DND-41 (cell line): Measurements from ENCODE around the gene NOL4L.

Experiments used
- EZH2 ChIP-seq: IDR thresholded peaks from 3 replicates; pipeline ENCODE4 v1.6.1; 2012; ENCODE audit warnings: borderline replicate concordance, low read depth, mild to moderate bottlenecking, moderate library complexity, low read length, inconsistent platforms; ENCODE audit not compliant: severe bottlenecking
- TF ChIP-seq, protein P1 (sequence below): IDR thresholded peaks from 2 replicates; pipeline ENCODE4 v1.5.1; 2012; ENCODE audit warnings: borderline replicate concordance, low read length, moderate library complexity, mild to moderate bottlenecking; ENCODE audit not compliant: poor library complexity, severe bottlenecking; ENCODE audit errors: extremely low read depth

DNA sequence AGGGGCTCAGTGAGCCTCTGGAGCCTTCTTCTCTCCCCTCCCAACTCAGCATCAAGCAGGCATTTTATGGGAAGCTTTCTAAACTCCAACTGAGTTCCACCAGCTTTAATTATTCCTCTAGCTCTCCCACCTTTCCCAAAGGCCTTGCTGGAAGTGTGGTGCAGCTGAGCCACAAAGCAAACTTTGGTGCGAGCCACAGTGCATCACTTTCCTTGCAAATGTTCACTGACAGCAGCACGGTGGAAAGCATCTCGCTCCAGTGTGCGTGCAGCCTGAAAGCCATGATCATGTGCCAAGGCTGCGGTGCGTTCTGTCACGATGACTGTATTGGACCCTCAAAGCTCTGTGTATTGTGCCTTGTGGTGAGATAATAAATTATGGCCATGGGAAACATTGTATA is 148.2 kb downstream of the NOL4L start:
- TF ChIP-seq, protein P1, sequence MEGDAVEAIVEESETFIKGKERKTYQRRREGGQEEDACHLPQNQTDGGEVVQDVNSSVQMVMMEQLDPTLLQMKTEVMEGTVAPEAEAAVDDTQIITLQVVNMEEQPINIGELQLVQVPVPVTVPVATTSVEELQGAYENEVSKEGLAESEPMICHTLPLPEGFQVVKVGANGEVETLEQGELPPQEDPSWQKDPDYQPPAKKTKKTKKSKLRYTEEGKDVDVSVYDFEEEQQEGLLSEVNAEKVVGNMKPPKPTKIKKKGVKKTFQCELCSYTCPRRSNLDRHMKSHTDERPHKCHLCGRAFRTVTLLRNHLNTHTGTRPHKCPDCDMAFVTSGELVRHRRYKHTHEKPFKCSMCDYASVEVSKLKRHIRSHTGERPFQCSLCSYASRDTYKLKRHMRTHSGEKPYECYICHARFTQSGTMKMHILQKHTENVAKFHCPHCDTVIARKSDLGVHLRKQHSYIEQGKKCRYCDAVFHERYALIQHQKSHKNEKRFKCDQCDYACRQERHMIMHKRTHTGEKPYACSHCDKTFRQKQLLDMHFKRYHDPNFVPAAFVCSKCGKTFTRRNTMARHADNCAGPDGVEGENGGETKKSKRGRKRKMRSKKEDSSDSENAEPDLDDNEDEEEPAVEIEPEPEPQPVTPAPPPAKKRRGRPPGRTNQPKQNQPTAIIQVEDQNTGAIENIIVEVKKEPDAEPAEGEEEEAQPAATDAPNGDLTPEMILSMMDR, result no peak
- no peak for TF ChIP-seq EZH2
